K562 (cell line): ENCODE data around the gene MAP10. TPM values are rescaled to one million over a fixed set of nuclear protein-coding genes. Genes with fewer than 3 reads are reported as not detected.

ENCODE experiments used
- ATAC-seq: fragments of 200-7000 bp; cut with Tn5 transposase; 3 replicates; pipeline ENCODE4 v1.9.1; 2020; ENCODE audit warnings: moderate library complexity
- BruUV-seq: library from RNA; stranded (reverse); fragments of 400-500 nt; replicated peaks from 2 replicates; lab custom pipeline; 2021; lab: Mats Ljungman, UMichigan
- CTCF ChIA-PET: fragments of 300-600 bp; formaldehyde crosslinking; extraction: SDS; loops from one replicate; lab custom pipeline; 2021; ENCODE audit warnings: low intra/inter-chr PET ratio; lab: Yijun Ruan, JAX
- POLR2A ChIA-PET: fragments of 300-600, 350-650 bp; sonication (Branson Sonifier 250); formaldehyde crosslinking; extraction: SDS; loops from one replicate; lab custom pipeline; 2021; ENCODE audit warnings: antibody characterized with exemption, inconsistent platforms; lab: Yijun Ruan, JAX
- DNase-seq, 4 experiments: peaks; one replicate each; pipeline versions ENCODE4 v3.0.0 to v3.0.0-alpha.2; 2011 to 2018; ENCODE audit warnings: low spot score in 3 of 4, mixed read lengths in 3 of 4; ENCODE audit errors: extremely low read depth in 1 of 4
- FAIRE-seq: peaks from 2 replicates; lab custom pipeline; 2011; peaks lifted over from hg19 to GRCh38; lab: Jason Lieb, UNC
- H2AFZ ChIP-seq: 2 replicates; pipeline ENCODE4 v1.6.0; 2011; ENCODE audit warnings: low read depth, low read length, control low read depth, inconsistent platforms
- H3K27ac ChIP-seq: fragments of 200-600 bp; 3 replicates; pipeline ENCODE4 v1.8.0; 2011; ENCODE audit warnings: low read depth, mild to moderate bottlenecking, control low read depth, inconsistent platforms, low read length, moderate library complexity, mixed read lengths; ENCODE audit errors: extremely low read depth
- H3K27me3 ChIP-seq, 2 experiments: fragments of 300-600 bp in 1 of 2; 2 replicates in 1 of 2; 3 replicates in 1 of 2; pipeline versions ENCODE4 v1.6.0 to v1.8.0; 2011; ENCODE audit warnings: inconsistent platforms in 2 of 2, low read length in 2 of 2, mild to moderate bottlenecking in 1 of 2, mixed read lengths in 1 of 2, moderate library complexity in 1 of 2; ENCODE audit not compliant: control insufficient read depth in 2 of 2, insufficient read depth in 2 of 2
- H3K36me3 ChIP-seq: fragments of 300-600 bp; 3 replicates; pipeline ENCODE4 v1.8.0; 2011; ENCODE audit warnings: mild to moderate bottlenecking, low read length, inconsistent platforms; ENCODE audit not compliant: control insufficient read depth, insufficient read depth
- H3K4me1 ChIP-seq, 2 experiments: fragments of 200-600 bp in 1 of 2; replicated peaks in 1 of 2; 2 replicates in 1 of 2; 3 replicates in 1 of 2; pipeline versions ENCODE4 v1.5.1 to v1.8.0; 2011; ENCODE audit warnings: inconsistent platforms in 2 of 2, low read length in 2 of 2, mild to moderate bottlenecking in 1 of 2, mixed read lengths in 1 of 2, moderate library complexity in 1 of 2; ENCODE audit not compliant: control insufficient read depth in 2 of 2, insufficient read depth in 2 of 2
- H3K4me2 ChIP-seq: 2 replicates; pipeline ENCODE4 v1.6.1; 2011; ENCODE audit warnings: low read length, control low read depth, inconsistent platforms, mixed read lengths; ENCODE audit not compliant: insufficient read depth
- H3K4me3 ChIP-seq: fragments of 200-600 bp; sonication (generic), shearing (Covaris generic); 2 replicates; pipeline ENCODE4 v1.5.1; 2016; ENCODE audit warnings: control low read depth, inconsistent platforms
- H3K79me2 ChIP-seq: fragments of 200-600 bp; 3 replicates; pipeline ENCODE4 v1.8.0; 2011; ENCODE audit warnings: low read length, inconsistent platforms; ENCODE audit not compliant: control insufficient read depth, insufficient read depth
- H3K9ac ChIP-seq, 2 experiments: 2 replicates each; pipeline versions ENCODE4 v1.6.0 to v1.6.1; 2011; ENCODE audit warnings: low read depth in 2 of 2, low read length in 2 of 2, control low read depth in 1 of 2, inconsistent platforms in 1 of 2, mild to moderate bottlenecking in 1 of 2, mixed read lengths in 1 of 2; ENCODE audit not compliant: insufficient read depth in 1 of 2
- H3K9me1 ChIP-seq: one replicate; pipeline ENCODE4 v1.6.0; 2011; ENCODE audit warnings: inconsistent platforms, mild to moderate bottlenecking, low read length, moderate library complexity; ENCODE audit not compliant: control insufficient read depth, insufficient read depth
- H3K9me3 ChIP-seq: replicated peaks from 2 replicates; pipeline ENCODE4 v1.5.1; 2011; ENCODE audit warnings: low read depth, low read length, inconsistent platforms; ENCODE audit not compliant: control insufficient read depth, insufficient read depth
- H4K20me1 ChIP-seq: replicated peaks from 2 replicates; pipeline ENCODE4 v1.6.1; 2011; ENCODE audit warnings: low read length, inconsistent platforms, mixed read lengths; ENCODE audit not compliant: control insufficient read depth, insufficient read depth
- CHD4 ChIP-seq: fragments of 200-600 bp; sonication (generic); IDR thresholded peaks from 3 replicates; pipeline ENCODE4 v1.6.1; 2012; ENCODE audit warnings: low read depth, mild to moderate bottlenecking, mixed read lengths, low read length, inconsistent platforms; ENCODE audit not compliant: insufficient read depth, insufficient replicate concordance, poor library complexity, severe bottlenecking
- HNRNPL ChIP-seq: fragments of 200-400 bp; formaldehyde crosslinking; IDR thresholded peaks from 2 replicates; pipeline ENCODE4 v1.6.1; 2017; ENCODE audit warnings: low read depth, mild to moderate bottlenecking, low read length
- KAT8 ChIP-seq: fragments of 450-650 bp; IDR thresholded peaks from 2 replicates; pipeline ENCODE4 v1.6.1; 2016; ENCODE audit warnings: low read depth, mild to moderate bottlenecking
- NBN ChIP-seq: fragments of 450-650 bp; IDR thresholded peaks from 2 replicates; pipeline ENCODE4 v1.6.1; 2016; ENCODE audit warnings: low read depth, mild to moderate bottlenecking
- NONO ChIP-seq, 2 experiments: fragments of 200-400 bp in 1 of 2; fragments of 450-650 bp in 1 of 2; formaldehyde crosslinking in 1 of 2; IDR thresholded peaks; 2 replicates each; pipeline ENCODE4 v1.6.1; 2017; ENCODE audit warnings: low read depth in 2 of 2, mild to moderate bottlenecking in 2 of 2, moderate library complexity in 2 of 2, low read length in 1 of 2
- SOX6 ChIP-seq: fragments of 450-650 bp; IDR thresholded peaks from 2 replicates; pipeline ENCODE4 v1.6.1; 2014; ENCODE audit warnings: mild to moderate bottlenecking
- WGBS: fragments of 100-300 bp; shearing (Covaris generic); methylation state at CpG from one replicate; pipeline ENCODE4 v1.1.6; 2016; ENCODE audit warnings: low coverage, mixed read lengths; ENCODE audit not compliant: insufficient coverage; ENCODE audit errors: missing lambda C conversion rate; 5-methylcytosine and 5-hydroxymethylcytosine counted together
- in situ Hi-C: fragments of 300-500 bp; cut with MboI; formaldehyde crosslinking; loops from 4 replicates; pipeline ENCODE4 v1.15.0; 2018; ENCODE audit warnings: inconsistent platforms, mixed read lengths
- intact Hi-C: fragments of 100-400 bp; cut with micrococcal nuclease; formaldehyde crosslinking; loops from 2 replicates; pipeline ENCODE4 v1.14.2; 2022
- polyA plus RNA-seq, 8 experiments: library from polyadenylated mRNA; depleted of rRNA in 4 of 8; stranded (reverse) in 5 of 8; unstranded in 3 of 8; fragments of >200 nt; fragmentation: Nextera tagmentation in 2 of 8; fragmentation: Illumina TruSeq in 1 of 8; extraction: Ambion mirVana in 2 of 8; extraction: Trizol in 1 of 8; gene quantifications; 2 replicates each; pipeline versions ENCODE4 v1.2.1 to v1.2.3, GENCODE V29; 2011 to 2014; ENCODE audit warnings: inconsistent platforms in 1 of 8, missing spikeins in 1 of 8
- total RNA-seq, 7 experiments: library from RNA; depleted of rRNA in 6 of 7; stranded (reverse); fragments of >200 nt in 6 of 7; fragmentation: Illumina TruSeq in 2 of 7; extraction: Trizol in 2 of 7; gene quantifications; 2 replicates each; pipeline versions ENCODE4 v1.2.1 to v1.2.3, GENCODE V29; 2011 to 2021; ENCODE audit warnings: low replicate concordance in 1 of 7
- TF ChIP-seq, protein P1 (sequence below), 3 experiments: fragments of 200-800 bp in 1 of 3; sonication (Bioruptor generic) in 1 of 3; sonication (generic) in 1 of 3; formaldehyde crosslinking in 1 of 3; IDR thresholded peaks; 2 replicates each; pipeline versions ENCODE4 v1.6.1 to v1.8.0; 2016 to 2022; ENCODE audit warnings: mild to moderate bottlenecking in 2 of 3, missing compliant biosample characterization in 2 of 3, missing genetic modification characterization in 2 of 3, missing genetic modification reagents in 1 of 3
- TF ChIP-seq, protein P2 (sequence below): fragments of 450-650 bp; IDR thresholded peaks from 2 replicates; pipeline ENCODE4 v1.6.1; 2014; ENCODE audit warnings: low read depth, mild to moderate bottlenecking, moderate library complexity, borderline replicate concordance

Gene MAP10
- total and polyA plus RNA-seq, 9 of the 15 experiments (the other 6 are each of a cell fraction or from before 2014, with no cell fraction given) = 0.11 to 0.98 (median 0.69) TPM

DNA sequence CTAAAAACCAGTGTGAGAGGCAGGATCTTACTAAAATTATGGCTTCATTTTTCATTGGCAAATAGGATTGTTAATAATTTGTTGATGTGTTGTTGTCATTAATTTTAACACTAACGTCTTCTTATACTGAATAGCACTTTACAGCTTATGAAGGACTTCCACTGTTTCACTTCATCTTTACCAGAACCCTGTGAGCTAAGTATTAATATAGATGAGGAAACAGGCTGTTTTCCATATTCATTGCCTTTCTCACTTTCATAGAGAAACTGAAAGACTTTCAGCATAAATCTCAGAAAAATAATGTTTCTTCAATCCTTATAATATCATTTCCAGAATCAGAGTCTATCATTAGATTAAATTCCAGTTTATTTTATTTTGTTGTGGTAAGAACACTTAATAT lies 8.5 kb downstream of the MAP10 start:
- no peak for ATAC-seq
- no TSS peak for BruUV-seq
- FAIRE-seq = no peak
- ChIA-PET CTCF (no interaction called here), POLR2A (no interaction called here)
- 5% methylated on average over 1 of the region's 1 CpG for WGBS
- H3K79me2 ChIP-seq = no peaks in the 10 kb centered on the region
- no peaks in the 10 kb centered on the region for H3K9me3 ChIP-seq
- no peaks in the 10 kb centered on the region for H4K20me1 ChIP-seq
- intact Hi-C loops (no loop called here), in situ Hi-C loops (no loop called here)
- no peak overlapping the region for H3K4me3 ChIP-seq
- no peak overlapping the region for H3K9ac ChIP-seq
- no peaks in the 10 kb centered on the region for H3K4me1 ChIP-seq
- H3K4me2 ChIP-seq = no peak overlapping the region
- no peaks in the 10 kb centered on the region for H3K27me3 ChIP-seq
- no peaks in the 10 kb centered on the region for H3K9me1 ChIP-seq
- H2AFZ ChIP-seq = no peak overlapping the region
- no peak for DNase-seq
- H3K27ac ChIP-seq = no peak overlapping the region
- no peak for TF ChIP-seq SOX6
- TF ChIP-seq KAT8 = no peak
- no peak for TF ChIP-seq HNRNPL
- TF ChIP-seq NBN = no peak
- no peak for TF ChIP-seq CHD4
- TF ChIP-seq, protein P1, sequence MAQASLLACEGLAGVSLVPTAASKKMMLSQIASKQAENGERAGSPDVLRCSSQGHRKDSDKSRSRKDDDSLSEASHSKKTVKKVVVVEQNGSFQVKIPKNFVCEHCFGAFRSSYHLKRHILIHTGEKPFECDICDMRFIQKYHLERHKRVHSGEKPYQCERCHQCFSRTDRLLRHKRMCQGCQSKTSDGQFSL (CRISPR knock-in tag; IDR thresholded peaks at IDR 0.05) = no peak
- TF ChIP-seq, protein P1 (tag; IDR thresholded peaks at IDR 0.05) = no peak
- TF ChIP-seq, protein P2, sequence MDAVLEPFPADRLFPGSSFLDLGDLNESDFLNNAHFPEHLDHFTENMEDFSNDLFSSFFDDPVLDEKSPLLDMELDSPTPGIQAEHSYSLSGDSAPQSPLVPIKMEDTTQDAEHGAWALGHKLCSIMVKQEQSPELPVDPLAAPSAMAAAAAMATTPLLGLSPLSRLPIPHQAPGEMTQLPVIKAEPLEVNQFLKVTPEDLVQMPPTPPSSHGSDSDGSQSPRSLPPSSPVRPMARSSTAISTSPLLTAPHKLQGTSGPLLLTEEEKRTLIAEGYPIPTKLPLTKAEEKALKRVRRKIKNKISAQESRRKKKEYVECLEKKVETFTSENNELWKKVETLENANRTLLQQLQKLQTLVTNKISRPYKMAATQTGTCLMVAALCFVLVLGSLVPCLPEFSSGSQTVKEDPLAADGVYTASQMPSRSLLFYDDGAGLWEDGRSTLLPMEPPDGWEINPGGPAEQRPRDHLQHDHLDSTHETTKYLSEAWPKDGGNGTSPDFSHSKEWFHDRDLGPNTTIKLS = no peak
- no peak for TF ChIP-seq NONO (IDR thresholded peaks at IDR 0.05; ENCODE audit: low read depth in 2 of 2, low read length in 1 of 2)
- H3K36me3 ChIP-seq = no peaks in the 10 kb centered on the region
